ENCODE data around the gene PSMG3.
A peak's percentile ranks its signal among the peaks of the same experiment; 100 is the strongest.

PSMG3 gene

GRCh38 chr7:1578513-1578912 lies 8.7 kb upstream of the PSMG3 start:
- DNase-seq = no peak

GRCh38 chr7:1576521-1577253 lies 6.9 kb upstream of the PSMG3 start:
- DNase-seq = no peak

- no peak for DNase-seq
These were observed 6.0 kb upstream of the PSMG3 start for GRCh38 chr7:1575809-1576208.

DNA sequence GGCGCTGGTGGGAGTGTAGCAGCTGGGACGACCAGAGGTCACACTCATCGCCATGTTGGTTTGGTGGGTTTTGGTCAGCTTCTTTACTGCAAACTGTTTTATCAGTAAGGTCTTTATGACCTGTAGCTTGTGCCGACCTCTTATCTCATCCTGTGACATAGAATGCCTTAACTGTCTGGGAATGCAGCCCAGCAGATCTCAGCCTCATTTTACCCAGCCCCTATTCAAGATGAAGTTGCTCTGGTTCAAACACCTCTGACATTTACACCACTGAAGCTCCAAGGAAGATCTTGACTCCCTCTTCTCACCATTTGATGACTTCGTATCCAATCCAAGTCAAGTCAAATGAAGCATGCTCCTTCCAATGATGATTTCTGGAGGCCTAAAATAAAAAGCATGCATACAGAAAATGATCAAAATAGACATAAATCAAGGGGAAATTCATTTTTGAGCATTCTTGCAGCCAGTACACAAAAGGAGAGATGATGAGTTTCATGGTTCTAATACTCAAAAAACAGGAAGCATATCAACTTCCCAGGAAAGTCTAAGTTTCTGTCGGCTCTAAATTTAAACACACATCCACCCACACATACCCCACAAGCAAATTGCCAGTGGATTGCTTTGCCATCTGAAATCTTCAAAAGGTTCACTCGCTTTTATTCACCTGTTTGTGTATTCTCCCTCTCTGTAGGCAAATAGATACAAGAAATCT lies 2.4 kb upstream of the PSMG3 start:
- DNase-seq = no peak

DNA sequence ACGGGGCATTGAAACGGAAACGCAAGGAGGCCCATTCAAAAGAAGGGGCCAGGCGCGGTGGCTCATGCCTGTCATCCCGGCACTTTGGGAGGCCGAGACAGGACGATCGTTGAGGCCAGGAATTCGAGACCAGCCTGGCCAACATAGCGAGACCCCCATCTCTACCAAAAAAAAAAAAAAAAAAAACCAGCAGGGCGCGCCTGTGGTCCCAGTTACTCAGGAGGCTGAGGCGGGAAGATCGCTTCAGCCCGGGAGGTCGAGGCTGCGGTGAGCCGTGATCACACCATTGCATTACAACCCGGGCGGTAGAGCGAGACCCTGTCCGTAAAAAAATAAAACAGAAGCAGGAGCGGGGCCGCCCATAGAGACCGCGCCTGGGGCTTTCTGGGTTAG lies 396 bp downstream of the PSMG3 start:
- no peak for DNase-seq

- DNase-seq = peak; percentile 39 to 83
These were observed 816 bp downstream of the PSMG3 start for GRCh38 chr7:1569016-1569415.

DNA sequence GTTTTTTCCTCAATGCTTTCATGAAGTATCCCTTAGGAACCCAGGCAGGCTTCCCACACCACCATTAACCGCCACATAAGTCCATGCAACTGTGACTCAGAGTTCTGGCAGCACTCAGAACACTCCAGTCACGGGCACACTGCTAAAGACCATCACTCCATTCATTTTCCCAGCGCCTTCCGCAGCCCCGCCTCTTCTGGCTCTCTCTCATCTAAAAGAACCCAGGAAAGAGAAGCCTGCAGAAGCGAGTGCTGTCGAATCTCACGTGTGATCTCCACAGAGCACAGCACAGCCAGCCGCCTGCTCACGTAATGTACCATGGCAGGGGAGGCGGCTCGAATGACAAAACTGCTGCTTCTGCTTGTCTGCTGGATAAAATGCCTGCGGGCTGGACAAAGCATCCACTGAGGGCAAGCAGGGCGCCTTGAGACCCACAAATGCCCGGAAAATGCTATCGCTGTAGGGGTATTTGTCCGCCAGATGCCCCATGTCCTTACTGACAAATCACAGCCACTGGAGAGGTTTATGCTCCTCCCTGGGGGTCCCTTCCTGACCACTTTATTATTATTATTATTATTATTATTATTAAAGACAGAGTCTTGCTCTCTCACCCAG lies 1.8 kb downstream of the PSMG3 start:
- DNase-seq = no peak

GRCh38 chr7:1567049-1567771 lies 2.6 kb downstream of the PSMG3 start:
- DNase-seq = no peak

GRCh38 chr7:1566687-1567048 lies 3.2 kb downstream of the PSMG3 start:
- DNase-seq = no peak

- DNase-seq = no peak
These were observed 5.2 kb downstream of the PSMG3 start for GRCh38 chr7:1564603-1565022.

DNA sequence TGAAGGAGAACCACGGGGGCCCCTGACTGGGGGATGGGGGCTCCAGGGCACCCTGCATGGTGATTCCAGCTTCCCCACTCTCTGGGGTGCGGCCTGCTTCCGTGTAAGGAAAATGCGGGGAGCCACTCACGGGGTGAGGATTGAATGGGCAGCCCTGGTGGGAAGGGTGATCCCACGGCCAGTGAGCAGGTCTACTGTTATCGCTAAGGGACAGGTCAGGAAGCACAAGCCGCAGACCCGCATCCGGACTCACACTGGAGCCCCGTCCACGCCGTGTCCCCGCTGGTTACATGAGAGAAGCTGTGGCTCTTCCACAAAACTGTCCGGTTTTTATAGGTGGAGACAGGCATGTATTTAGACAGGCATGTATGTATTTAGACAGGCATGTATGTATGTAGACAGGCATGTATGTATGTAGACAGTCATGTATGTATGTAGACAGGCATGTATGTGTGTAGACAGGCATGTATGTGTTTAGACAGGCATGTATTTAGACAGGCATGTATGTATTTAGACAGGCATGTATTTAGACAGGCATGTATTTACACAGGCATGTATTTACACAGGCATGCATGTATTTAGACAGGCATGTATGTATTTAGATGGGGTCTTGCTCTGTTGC lies 5.7 kb downstream of the PSMG3 start:
- no peak for DNase-seq

GRCh38 chr7:1562597-1563051 lies 7.2 kb downstream of the PSMG3 start:
- DNase-seq = peak; percentile 39 to 50

GRCh38 chr7:1562116-1562515 lies 7.7 kb downstream of the PSMG3 start:
- no peak for DNase-seq

GRCh38 chr7:1561036-1561940 lies 8.5 kb downstream of the PSMG3 start:
- DNase-seq = no peak

DNA sequence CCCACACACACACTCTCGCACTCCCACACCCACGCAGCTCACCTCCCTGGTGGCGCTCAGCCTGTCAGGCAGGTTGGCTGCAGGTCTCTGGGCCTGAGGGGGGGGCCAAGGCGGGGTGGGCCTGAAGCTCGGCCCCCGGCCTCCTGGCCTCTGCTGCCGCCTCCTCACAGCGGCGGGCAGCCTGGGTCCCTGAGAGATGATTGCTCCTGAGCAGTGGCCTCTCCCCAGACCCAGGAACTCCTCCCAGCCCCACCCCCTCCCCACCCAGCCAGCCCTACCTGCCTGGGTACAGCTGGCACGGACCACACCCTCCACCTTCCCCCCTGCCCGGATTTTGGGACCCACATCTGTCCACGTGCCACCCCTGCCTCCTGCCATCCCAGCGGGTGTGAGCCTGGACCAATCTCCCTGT lies 9.2 kb downstream of the PSMG3 start:
- no peak for DNase-seq

GRCh38 chr7:1559626-1560590 lies 9.9 kb downstream of the PSMG3 start:
- no peak for DNase-seq

- DNase-seq = no peak
These were observed 10.8 kb downstream of the PSMG3 start for GRCh38 chr7:1558841-1559625.

DNA sequence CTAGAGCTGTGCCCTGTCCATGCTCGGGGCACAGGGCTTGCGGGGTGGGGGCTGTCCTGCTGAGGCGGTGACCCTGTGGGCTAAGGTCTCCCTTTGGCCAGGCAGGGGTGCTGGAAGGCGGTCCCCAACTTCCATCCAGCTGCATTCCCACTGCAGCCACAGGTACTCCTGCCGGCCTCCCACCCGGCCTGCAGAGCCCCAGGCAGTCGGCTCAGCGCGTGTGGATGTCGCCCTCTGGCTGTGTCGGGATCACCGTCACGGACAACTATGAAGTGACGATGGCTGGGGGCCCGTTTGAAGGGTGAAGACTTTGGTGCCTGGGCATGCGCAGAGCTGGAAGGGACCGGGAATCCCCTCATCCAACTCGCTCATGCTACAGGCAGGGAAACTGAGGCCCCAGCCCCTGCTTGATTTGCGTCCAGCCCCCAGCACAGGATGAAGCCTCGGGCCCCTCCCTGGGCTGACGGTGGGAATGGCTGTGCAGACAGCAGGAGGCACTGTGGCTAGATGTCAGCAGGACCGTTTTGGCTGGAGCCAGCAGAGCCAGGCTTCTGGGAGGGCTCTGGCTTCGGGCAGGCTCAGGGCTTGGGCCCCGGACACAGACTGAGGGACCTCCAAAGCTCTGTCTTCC lies 11.5 kb downstream of the PSMG3 start:
- DNase-seq = peak; percentile 78 to 85

DNA sequence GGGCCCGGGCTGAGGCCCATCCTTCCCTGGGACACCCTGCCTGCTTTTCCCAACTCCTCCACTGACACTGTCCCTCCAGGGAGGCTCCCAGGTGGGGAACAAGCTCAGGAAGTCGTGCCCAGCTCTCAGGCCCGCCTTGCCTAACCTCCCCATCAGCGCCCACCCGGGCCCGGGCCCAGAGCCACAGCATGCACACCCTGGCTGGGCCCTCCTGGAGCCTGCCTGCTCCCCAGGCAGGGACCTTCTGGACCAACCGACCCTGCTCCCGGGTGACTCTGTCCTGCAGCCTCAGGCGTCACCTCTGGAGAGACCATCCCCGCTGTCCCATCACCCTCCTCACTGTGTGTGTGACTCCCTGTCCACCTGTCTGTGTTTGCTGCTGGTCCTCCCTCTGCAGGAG lies 12.1 kb downstream of the PSMG3 start:
- no peak for DNase-seq

Measured in SHP77 (cell line).